ENCODE results near the gene HOXA9.

The HOXA9 gene

GRCh38 chr7:27175626-27176523, 10.5 kb upstream of the HOXA9 start:
- DNase-seq: no peak

GRCh38 chr7:27174874-27175625, 9.7 kb upstream of the HOXA9 start:
- no peak for DNase-seq

GRCh38 chr7:27173956-27174873, 8.9 kb upstream of the HOXA9 start, which contains the start of gene HOXA10:
TSS of gene HOXA10 (minus strand) at chr7:27174320. CDS start at chr7:27174306, 14 bp downstream.
- DNase-seq: no peak

- no peak for DNase-seq
These were observed 8.2 kb upstream of the HOXA9 start for GRCh38 chr7:27173511-27173955.

- no peak for DNase-seq
These were observed 7.6 kb upstream of the HOXA9 start for GRCh38 chr7:27172823-27173510.

GRCh38 chr7:27172315-27172774, 7.0 kb upstream of the HOXA9 start:
- DNase-seq: no peak

DNA sequence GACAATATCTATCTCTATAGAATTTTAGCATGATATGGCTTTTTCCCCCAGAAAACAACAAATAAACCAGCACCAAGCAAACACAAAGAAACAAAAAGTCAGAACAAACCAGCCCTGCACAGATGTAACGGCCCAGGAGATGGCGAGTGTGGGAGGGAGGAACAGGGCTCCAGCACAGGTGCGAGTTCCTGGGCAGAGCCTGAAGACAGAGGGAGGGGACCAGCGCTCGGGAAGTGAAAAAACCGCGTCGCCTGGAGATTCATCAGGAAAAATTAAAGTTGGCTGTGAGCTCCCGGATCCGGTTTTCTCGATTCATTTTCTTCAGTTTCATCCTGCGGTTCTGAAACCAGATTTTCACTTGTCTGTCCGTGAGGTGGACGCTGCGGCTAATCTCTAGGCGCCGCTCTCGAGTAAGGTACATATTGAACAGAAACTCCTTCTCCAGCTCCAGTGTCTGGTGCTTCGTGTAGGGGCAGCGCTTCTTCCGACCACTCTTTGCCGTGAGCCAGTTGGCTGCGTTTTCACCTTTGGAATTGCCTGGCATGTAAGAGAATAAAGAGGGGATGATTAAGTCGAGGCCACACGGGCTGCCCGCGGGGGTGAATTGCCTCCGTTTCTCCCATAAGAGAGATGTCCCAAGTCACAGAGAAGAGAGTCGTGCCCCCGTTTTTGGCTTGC, 6.4 kb upstream of the HOXA9 start:
- DNase-seq: no peak

DNA sequence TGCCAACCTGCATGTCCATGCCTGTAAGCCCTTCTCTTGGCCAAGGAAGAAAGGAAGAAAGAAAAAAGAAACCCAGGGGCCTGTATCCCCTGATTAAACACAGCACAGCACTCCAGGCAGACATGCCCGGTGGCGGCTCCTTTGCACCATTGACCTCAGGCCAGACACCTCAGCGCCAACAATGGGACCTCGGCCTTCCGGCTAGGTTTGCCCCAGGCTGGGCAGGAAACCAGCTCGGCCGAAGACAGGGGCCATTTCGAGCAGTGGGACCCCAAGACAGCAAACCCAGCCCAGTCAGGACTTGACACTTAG, 5.9 kb upstream of the HOXA9 start:
- DNase-seq: no peak

DNA sequence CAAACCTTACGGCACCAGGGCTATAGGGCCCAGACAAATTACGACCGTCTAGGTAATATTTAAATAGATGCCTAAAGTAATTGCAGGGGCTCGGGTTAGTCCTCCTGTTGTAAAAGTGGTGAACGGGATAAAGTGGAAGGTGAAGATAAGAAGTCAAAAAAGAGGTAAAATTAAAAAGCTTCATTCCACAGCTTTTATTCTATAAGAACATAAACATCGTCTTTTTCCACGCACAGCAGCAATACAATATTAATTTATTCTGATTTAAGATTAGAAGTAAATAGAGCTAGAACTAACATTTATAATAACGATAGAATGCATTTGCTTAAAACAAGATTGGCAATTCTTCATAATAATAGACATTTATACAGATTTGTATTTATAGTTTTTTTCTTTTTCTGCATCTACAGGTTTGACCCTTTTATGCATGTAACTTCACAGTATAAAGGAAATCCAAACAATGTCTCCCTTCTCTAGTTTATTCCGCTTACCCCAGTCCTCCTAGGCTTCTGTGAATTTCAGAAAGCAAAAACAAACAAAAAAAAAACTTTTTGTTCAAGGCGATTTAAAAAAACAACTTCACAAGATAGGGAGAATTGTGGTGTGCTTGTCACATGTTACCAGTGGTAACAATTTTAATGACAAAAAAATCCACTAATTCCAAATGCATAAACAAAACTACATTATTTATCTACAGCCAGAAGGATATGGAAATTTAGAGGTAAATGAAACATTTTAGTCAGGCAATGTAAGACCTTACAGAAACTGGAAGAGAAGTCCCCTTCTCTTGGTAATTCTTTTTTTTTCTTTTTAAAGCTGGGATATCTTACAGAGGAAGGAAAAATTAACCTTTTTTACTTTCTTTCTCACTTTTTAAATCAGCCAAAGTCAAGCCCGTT, 5.3 kb upstream of the HOXA9 start:
- DNase-seq: no peak

DNA sequence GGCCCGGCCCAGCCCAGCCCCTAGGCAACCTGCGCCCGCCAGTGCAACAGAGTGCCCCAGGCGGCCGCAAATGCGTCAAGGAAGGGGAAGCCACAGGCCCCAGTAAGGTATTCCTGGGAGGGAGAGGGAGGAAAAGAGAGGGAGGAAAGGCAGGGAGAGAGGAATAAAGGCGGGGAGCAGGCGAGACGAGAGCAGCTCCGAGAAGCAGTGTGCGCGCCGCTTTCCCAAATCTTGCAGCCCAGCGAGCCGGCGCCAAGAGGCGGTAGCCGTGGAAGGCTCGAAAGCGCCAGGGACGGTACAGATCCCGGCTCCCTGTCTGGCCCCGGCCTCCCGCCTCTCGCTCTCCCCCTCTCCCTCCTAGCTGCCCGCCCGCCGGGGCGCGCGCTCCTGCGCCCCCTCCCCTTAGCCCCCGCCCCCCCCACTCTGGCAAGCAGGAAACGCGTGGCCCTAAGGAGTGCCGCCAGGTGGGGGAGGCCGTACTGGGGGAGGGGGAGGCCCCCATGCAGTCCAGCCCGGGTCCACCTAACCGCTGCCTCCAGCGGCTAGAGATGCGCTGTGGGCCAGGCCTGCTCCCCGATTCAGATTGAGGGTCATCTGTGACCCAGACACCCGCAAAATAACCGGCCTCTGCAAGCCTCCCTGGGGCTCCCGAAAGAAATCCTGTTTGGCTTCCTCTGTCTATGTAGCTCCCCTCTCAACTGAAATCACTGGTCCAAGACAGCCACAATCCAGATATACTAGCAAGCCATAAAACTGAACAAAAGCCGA, 4.5 kb upstream of the HOXA9 start:
- DNase-seq: no peak

- no peak for DNase-seq
These were observed 3.1 kb upstream of the HOXA9 start for GRCh38 chr7:27168265-27168947.

- DNase-seq: no peak
These were observed 2.6 kb upstream of the HOXA9 start for GRCh38 chr7:27167916-27168264.

GRCh38 chr7:27166531-27167505, 1.5 kb upstream of the HOXA9 start:
- DNase-seq: no peak

DNA sequence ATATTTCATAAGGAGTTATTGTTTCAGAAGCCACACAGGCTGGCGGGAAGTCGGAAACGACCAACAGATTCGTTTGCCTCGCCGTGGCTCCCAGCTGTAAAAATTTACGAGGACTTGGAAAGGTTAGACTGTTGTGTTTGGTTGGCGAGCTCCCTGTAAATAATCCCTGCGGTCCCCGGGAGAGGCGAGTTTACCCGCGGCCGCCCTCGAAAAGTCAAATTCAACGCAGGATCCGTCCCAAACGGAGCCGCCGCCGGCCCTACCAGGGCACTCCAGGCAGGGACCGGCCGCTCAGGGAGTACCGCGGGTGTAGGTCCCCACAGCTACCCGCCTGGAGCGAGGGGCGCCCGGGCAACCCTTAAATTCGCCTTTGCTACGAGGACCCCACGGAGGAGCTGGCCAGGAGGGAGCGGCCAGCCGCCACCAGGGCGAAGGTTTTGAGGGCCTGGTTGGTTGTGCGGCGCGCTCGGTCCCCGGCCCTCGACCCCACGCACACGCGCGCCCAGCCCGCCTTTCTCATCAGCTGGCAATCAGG, 726 bp upstream of the HOXA9 start:
- no peak for DNase-seq

DNA sequence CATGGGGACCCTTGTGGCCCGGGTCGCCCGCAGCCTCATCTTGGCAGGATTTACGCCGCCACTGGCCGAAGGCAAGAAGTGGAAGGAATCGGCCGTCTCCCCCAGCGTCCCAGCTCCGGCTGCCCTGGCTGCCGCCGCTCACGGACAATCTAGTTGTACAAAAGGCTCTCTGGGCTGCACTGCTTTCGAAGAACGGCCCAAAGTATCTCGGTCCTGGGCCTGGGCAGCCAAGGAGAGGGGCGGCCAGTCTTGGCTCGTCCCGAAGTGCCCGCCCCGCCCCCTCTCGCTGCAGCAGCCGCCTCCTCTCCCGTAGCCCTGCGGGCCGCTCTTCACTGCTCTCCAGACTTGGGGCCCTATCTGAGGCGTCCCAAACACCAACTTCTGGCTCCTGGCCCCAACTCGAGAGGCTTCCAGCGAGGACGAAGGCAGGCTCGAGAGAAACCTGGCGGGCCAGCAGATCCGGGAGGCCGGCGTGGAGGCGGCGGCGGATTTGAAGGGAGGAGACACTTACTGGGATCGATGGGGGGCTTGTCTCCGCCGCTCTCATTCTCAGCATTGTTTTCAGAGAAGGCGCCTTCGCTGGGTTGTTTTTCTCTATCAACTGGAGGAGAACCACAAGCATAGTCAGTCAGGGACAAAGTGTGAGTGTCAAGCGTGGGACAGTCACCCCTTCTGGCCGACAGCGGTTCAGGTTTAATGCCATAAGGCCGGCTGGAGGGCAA, 809 bp downstream of the HOXA9 start:
- no peak for DNase-seq

DNA sequence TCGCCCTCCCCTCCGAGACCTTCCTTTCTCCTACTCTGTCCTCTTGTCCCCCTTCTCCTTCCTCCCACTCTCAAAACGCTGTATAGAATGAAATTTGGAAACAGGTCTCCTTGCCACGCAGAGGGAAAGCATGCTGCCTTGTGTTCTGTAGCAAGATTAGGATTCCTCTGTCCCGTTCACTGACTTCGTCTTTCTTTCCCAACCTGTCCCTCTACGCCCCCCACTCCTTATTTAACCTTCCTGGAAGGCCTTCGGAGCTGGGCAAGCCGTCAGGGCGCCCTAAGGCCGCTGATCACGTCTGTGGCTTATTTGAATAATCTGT, 1.3 kb downstream of the HOXA9 start:
- no peak for DNase-seq

Measured in SHP77 (cell line).